Activated CD4-positive, alpha-beta memory T cell treated with anti-CD3 and anti-CD28 coated beads, Interleukin-2, amount 10 ng/mL, durations not matched to agents 7 days and 5 days (primary cell): ENCODE results near the gene PDE11A. TPM values are rescaled to one million over a fixed set of nuclear protein-coding genes. Genes with fewer than 3 reads are reported as not detected.

Experiments
- CTCF ChIA-PET: fragments of 350-600 bp; sonication (Branson Sonifier 250); formaldehyde crosslinking; loops from one replicate; lab custom pipeline; 2021; ENCODE audit warnings: antibody characterized with exemption, inconsistent platforms; lab: Charles Lee
- POLR2A ChIA-PET: fragments of 350-600 bp; sonication (Branson Sonifier 250); formaldehyde crosslinking; loops from one replicate; lab custom pipeline; 2021; ENCODE audit warnings: antibody characterized with exemption; lab: Charles Lee
- DNase-seq: peaks from one replicate; pipeline ENCODE4 v3.0.0-alpha.2; 2020
- H3K27ac Mint-ChIP-seq: one replicate; pipeline ENCODE4 v1.8.0; 2021; ENCODE audit warnings: mild to moderate bottlenecking, mixed read lengths
- H3K27me3 Mint-ChIP-seq: one replicate; pipeline ENCODE4 v1.8.0; 2021; ENCODE audit warnings: mixed read lengths
- H3K36me3 Mint-ChIP-seq: one replicate; pipeline ENCODE4 v1.8.0; 2021; ENCODE audit warnings: low read depth, mixed read lengths
- H3K4me1 Mint-ChIP-seq: one replicate; pipeline ENCODE4 v1.8.0; 2021; ENCODE audit warnings: mixed read lengths
- H3K4me3 Mint-ChIP-seq: one replicate; pipeline ENCODE4 v1.8.0; 2021; ENCODE audit warnings: mild to moderate bottlenecking, mixed read lengths
- H3K9me3 Mint-ChIP-seq: one replicate; pipeline ENCODE4 v1.8.0; 2021; ENCODE audit warnings: mixed read lengths
- total RNA-seq, 2 experiments: library from RNA; stranded (reverse); gene quantifications; one replicate each; pipeline ENCODE4 v1.2.3, GENCODE V29; 2021

The PDE11A gene
- total RNA-seq, 2 experiments from 2014 or later = not detected

GRCh38 chr2:177622521-177622920 lies 450.1 kb downstream of the PDE11A start:
- H3K9me3 Mint-ChIP-seq = no peaks in the 10 kb centered on the region
- CTCF ChIA-PET = no interaction called here
- POLR2A ChIA-PET = no interaction called here
- H3K27ac Mint-ChIP-seq = no peak overlapping the region
- no peaks in the 10 kb centered on the region for H3K36me3 Mint-ChIP-seq
- H3K4me3 Mint-ChIP-seq = no peak overlapping the region
- peaks cover 4% of the 10 kb centered on the region for H3K27me3 Mint-ChIP-seq
- DNase-seq = no peak
- peaks cover 6% of the 10 kb centered on the region for H3K4me1 Mint-ChIP-seq

DNA sequence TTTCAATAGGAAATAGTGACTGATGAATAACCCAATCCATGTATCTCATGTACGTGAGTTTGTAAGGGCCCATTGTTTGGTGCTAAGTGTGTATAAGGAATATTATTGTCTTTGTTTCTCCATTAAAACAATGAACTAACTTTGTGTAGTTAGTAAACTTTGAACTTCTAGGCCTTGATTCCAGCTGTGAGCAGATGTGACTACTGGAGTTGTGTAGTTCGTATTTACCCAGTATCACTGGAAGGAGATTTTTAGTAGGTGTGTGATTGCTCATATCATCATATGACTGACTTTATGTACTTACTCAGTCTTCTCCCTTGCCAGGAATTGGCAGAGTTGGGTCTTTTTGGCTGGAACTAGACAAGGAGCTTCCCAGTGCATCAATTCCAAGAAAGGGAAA lies 452.6 kb downstream of the PDE11A start:
- H3K27ac Mint-ChIP-seq = no peak overlapping the region
- no peak overlapping the region for H3K4me3 Mint-ChIP-seq
- DNase-seq = no peak
- CTCF ChIA-PET = no interaction called here
- POLR2A ChIA-PET = no interaction called here
- H3K36me3 Mint-ChIP-seq = no peaks in the 10 kb centered on the region
- H3K4me1 Mint-ChIP-seq = peaks cover 6% of the 10 kb centered on the region
- peaks cover 12% of the 10 kb centered on the region for H3K27me3 Mint-ChIP-seq
- no peaks in the 10 kb centered on the region for H3K9me3 Mint-ChIP-seq

- peak overlapping the region; percentile 37 for H3K4me3 Mint-ChIP-seq
- DNase-seq = no peak
- no peak overlapping the region for H3K27ac Mint-ChIP-seq
- no peaks in the 10 kb centered on the region for H3K36me3 Mint-ChIP-seq
- peaks cover 15% of the 10 kb centered on the region for H3K27me3 Mint-ChIP-seq
- H3K9me3 Mint-ChIP-seq = no peaks in the 10 kb centered on the region
- ChIA-PET POLR2A (no interaction called here), CTCF (no interaction called here)
- H3K4me1 Mint-ChIP-seq = peaks cover 6% of the 10 kb centered on the region
Measured at GRCh38 chr2:177619461-177619860, 453.1 kb downstream of the PDE11A start.

DNA sequence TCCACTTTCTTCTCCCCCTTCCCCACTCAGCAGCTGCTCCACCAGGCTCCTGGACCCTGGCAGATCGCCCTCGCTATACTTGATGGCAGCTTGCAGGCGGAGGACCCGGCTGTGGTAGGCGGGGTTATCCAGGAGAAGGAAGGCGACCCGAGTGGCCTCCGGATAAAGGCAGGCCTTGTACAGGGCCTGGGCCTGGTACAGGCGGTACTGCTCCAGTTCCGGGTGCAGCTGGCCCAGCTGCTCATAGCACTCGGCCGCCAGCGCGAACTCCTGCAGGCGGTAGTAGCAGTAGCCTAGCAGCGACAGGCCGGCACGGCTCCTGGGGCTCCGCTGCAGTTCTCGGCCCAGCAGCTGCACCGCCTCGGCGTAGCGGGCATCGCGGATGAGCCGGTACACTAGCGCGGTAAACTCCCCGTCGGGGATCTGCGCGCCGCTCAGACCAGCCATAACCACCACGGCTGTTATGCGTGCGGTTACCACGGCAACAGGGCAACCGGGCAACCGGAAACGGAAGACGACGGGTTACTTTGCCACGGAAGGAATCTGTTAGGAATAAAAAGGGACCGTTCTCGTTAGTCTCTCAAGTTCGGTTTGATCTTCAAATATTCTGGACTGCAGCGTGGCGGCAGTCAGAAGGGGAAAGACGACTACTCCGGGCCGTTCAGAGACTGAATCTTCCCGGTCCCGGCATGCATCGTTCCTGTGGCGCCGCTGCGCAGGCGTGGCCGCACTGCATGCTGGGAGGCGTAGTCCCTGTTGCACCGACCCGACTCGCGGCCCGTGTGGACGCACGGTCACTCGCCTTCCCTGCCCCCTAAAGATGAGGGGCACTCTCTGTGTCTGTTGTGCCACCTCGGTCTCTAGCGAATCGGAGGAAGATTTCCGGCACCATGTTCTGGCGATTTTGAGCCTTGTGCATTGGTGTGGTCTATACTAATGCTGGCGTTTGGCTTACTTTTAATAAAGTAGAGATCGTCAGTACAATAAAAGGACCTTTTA lies 454.0 kb downstream of the PDE11A start:
- Mint-ChIP-seq H3K36me3 (no peaks in the 10 kb centered on the region), H3K4me1 (peaks cover 6% of the 10 kb centered on the region), H3K27ac (peak overlapping the region; percentile 87), H3K9me3 (no peaks in the 10 kb centered on the region), H3K27me3 (peaks cover 14% of the 10 kb centered on the region), H3K4me3 (peak overlapping the region; percentile 83)
- peak; percentile 92 for DNase-seq
- ChIA-PET CTCF (interaction anchor here (1.9 kb wide), 1 partner anchor 141 kb away, joined by 4 read pairs; no protein-coding TSS in a partner anchor), POLR2A (interaction anchor here (1.2 to 1.3 kb wide), 2 partner anchors 67 to 226 kb away, joined by 3 to 4 read pairs; partner anchors contain the start of gene AGPS)

DNA sequence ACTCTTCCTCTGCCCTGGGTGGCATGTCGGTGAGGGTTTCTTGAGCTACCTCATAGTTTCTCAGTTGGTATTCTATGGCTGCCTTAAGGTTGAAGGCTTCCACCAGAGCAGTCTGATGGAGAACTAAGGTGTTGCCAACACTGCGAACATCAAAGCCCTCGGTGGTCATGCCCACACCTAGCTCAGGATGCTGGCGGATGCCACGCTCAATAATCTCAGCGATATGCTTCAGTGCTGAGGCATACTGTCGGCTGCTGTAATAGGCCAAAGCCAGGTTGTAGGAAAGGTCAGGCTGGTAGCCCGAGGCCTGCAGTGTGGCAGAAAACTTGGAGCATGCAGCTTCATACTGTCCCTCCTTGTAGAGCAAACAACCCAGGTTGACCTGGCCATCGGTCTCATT lies 454.7 kb downstream of the PDE11A start:
- DNase-seq = no peak
- ChIA-PET CTCF (interaction anchor here (1.9 kb wide), 1 partner anchor 142 kb away, joined by 4 read pairs; no protein-coding TSS in a partner anchor), POLR2A (interaction anchor here (1.2 to 1.3 kb wide), 2 partner anchors 66 to 225 kb away, joined by 3 to 4 read pairs; partner anchors contain the start of gene AGPS)
- peaks cover 6% of the 10 kb centered on the region for H3K4me1 Mint-ChIP-seq
- H3K27ac Mint-ChIP-seq = peak overlapping the region; percentile 87
- H3K36me3 Mint-ChIP-seq = no peaks in the 10 kb centered on the region
- no peaks in the 10 kb centered on the region for H3K9me3 Mint-ChIP-seq
- H3K4me3 Mint-ChIP-seq = peak overlapping the region; percentile 83
- H3K27me3 Mint-ChIP-seq = peaks cover 12% of the 10 kb centered on the region

- POLR2A ChIA-PET = no interaction called here
Measured at GRCh38 chr2:177616731-177617130, 455.8 kb downstream of the PDE11A start.

GRCh38 chr2:177616066-177616465 lies 456.5 kb downstream of the PDE11A start:
- no peak overlapping the region for H3K4me3 Mint-ChIP-seq
- ChIA-PET CTCF (interaction anchor here (0.6 to 1.3 kb wide), 2 partner anchors 9 to 16 kb away, joined by 4 read pairs; no protein-coding TSS in a partner anchor), POLR2A (interaction anchor here (1.0 kb wide), 1 partner anchor 223 kb away, joined by 3 read pairs; the partner anchor contains the start of gene AGPS)
- no peak for DNase-seq
- peaks cover 6% of the 10 kb centered on the region for H3K4me1 Mint-ChIP-seq
- H3K27me3 Mint-ChIP-seq = peaks cover 18% of the 10 kb centered on the region
- no peaks in the 10 kb centered on the region for H3K36me3 Mint-ChIP-seq
- no peaks in the 10 kb centered on the region for H3K9me3 Mint-ChIP-seq
- no peak overlapping the region for H3K27ac Mint-ChIP-seq

More at GRCh38 chr2:177616731-177617130, 455.8 kb downstream of the PDE11A start:
- no peaks in the 10 kb centered on the region for H3K9me3 Mint-ChIP-seq
- no peaks in the 10 kb centered on the region for H3K36me3 Mint-ChIP-seq
- H3K4me3 Mint-ChIP-seq = no peak overlapping the region
- H3K27me3 Mint-ChIP-seq = peaks cover 18% of the 10 kb centered on the region
- CTCF ChIA-PET = interaction anchor here (1.3 to 1.9 kb wide), 2 partner anchors 10 to 143 kb away, joined by 4 read pairs; no protein-coding TSS in a partner anchor
- peaks cover 6% of the 10 kb centered on the region for H3K4me1 Mint-ChIP-seq
- DNase-seq = no peak
- H3K27ac Mint-ChIP-seq = no peak overlapping the region

GRCh38 chr2:177612659-177613058 lies 459.9 kb downstream of the PDE11A start:
- H3K27ac Mint-ChIP-seq = no peak overlapping the region
- POLR2A ChIA-PET = no interaction called here
- no peak overlapping the region for H3K4me3 Mint-ChIP-seq
- no peaks in the 10 kb centered on the region for H3K4me1 Mint-ChIP-seq
- peaks cover 11% of the 10 kb centered on the region for H3K9me3 Mint-ChIP-seq
- DNase-seq = no peak
- H3K36me3 Mint-ChIP-seq = peaks cover 6% of the 10 kb centered on the region
- H3K27me3 Mint-ChIP-seq = peaks cover 21% of the 10 kb centered on the region
- CTCF ChIA-PET = no interaction called here

DNA sequence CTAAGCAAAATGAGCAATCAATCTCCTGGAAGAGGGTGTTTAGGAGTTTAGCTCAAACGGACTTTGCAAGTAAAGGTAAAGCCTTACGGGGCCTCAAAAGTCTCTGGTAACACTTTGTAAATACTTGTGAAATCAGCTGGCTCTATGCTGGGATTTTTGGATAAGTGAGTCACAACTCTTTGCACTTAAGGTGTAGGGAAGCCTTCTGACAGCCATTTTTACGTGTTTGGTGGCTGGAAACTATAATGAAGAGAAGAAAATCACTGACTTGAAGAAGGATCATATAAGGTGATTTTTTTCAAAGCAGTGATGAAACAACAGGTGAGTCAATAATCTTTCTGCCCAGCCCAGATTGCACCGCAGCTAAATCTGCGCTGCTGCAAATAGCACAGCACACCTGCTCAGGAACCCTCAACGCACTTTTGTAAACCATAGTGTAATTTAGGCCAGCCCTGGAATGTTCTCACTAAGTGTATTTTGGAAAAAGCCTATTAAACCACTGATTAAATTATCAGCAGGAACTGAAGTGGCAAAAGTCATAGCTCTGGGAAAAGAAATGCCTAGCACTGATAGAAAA lies 461.2 kb downstream of the PDE11A start:
- Mint-ChIP-seq H3K9me3 (peaks cover 15% of the 10 kb centered on the region), H3K4me1 (no peaks in the 10 kb centered on the region), H3K27me3 (peaks cover 15% of the 10 kb centered on the region), H3K36me3 (peaks cover 7% of the 10 kb centered on the region), H3K4me3 (no peak overlapping the region), H3K27ac (no peak overlapping the region)
- no peak for DNase-seq
- ChIA-PET CTCF (no interaction called here), POLR2A (no interaction called here)

- no peak overlapping the region for H3K27ac Mint-ChIP-seq
- H3K27me3 Mint-ChIP-seq = peaks cover 12% of the 10 kb centered on the region
- ChIA-PET CTCF (no interaction called here), POLR2A (no interaction called here)
- peaks cover 7% of the 10 kb centered on the region for H3K36me3 Mint-ChIP-seq
- H3K4me1 Mint-ChIP-seq = no peaks in the 10 kb centered on the region
- peaks cover 15% of the 10 kb centered on the region for H3K9me3 Mint-ChIP-seq
- H3K4me3 Mint-ChIP-seq = no peak overlapping the region
- DNase-seq = no peak
Measured at GRCh38 chr2:177610813-177611212, 461.8 kb downstream of the PDE11A start.

DNA sequence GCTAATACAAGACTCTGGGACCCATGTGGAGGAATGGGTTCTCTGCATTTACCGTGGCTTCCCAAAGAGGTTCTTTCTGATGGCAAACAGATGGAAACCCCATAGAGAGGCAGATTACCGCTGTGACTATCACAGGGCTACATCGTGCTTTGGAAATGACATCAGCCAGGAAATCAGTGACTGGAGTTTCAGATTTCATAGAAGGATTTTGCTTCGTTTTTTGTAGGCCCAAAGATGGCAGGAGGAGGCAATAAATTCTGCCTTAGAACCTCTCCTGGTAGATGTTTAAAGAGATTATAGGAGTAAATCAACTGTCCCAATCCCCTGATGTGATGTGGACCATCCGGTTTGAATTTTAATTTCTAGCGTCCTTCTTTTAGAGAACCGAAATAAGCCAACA lies 465.9 kb downstream of the PDE11A start:
- ChIA-PET CTCF (interaction anchor here (1.2 kb wide), 1 partner anchor 10 kb away, joined by 4 read pairs; no protein-coding TSS in a partner anchor), POLR2A (no interaction called here)
- Mint-ChIP-seq H3K9me3 (peaks cover 15% of the 10 kb centered on the region), H3K36me3 (peaks cover 7% of the 10 kb centered on the region), H3K27ac (no peak overlapping the region), H3K4me1 (no peaks in the 10 kb centered on the region), H3K4me3 (no peak overlapping the region), H3K27me3 (peaks cover 3% of the 10 kb centered on the region)
- no peak for DNase-seq

GRCh38 chr2:177604271-177605065 lies 468.1 kb downstream of the PDE11A start:
- Mint-ChIP-seq H3K27ac (no peak overlapping the region), H3K9me3 (peaks cover 15% of the 10 kb centered on the region), H3K36me3 (peaks cover 7% of the 10 kb centered on the region), H3K4me3 (no peak overlapping the region), H3K27me3 (peaks cover 3% of the 10 kb centered on the region), H3K4me1 (peaks cover under 1% of the 10 kb centered on the region)
- ChIA-PET CTCF (interaction anchor here (0.5 to 3.6 kb wide), 15 partner anchors 12 to 440 kb away, joined by 3 to 12 read pairs (median 3); a partner anchor contains a TSS), POLR2A (no interaction called here)
- DNase-seq = no peak
